Fibroblast of lung (primary cell): Measurements from ENCODE around the gene SLC66A2. TPM values are rescaled to one million over a fixed set of nuclear protein-coding genes. Genes with fewer than 3 reads are reported as not detected.

Source experiments
- DNase-seq, 2 donors: peaks; one replicate each; pipeline versions ENCODE4 v3.0.0 to v3.0.0-alpha.2; 2010; ENCODE audit warnings: low read depth in 2 of 2
- H2AFZ ChIP-seq: 2 replicates; pipeline ENCODE4 v1.5.1; 2012; ENCODE audit warnings: low read length, control low read depth, inconsistent platforms
- H3K27ac ChIP-seq: 2 replicates; pipeline ENCODE4 v1.5.1; 2011; ENCODE audit warnings: low read length, control low read depth; ENCODE audit not compliant: insufficient read depth
- H3K27me3 ChIP-seq: 2 replicates; pipeline ENCODE4 v1.5.1; 2011; ENCODE audit warnings: mild to moderate bottlenecking, low read length; ENCODE audit not compliant: control insufficient read depth, insufficient read depth
- H3K36me3 ChIP-seq: 2 replicates; pipeline ENCODE4 v1.5.1; 2011; ENCODE audit warnings: low read length; ENCODE audit not compliant: control insufficient read depth, insufficient read depth
- H3K4me1 ChIP-seq: 2 replicates; pipeline ENCODE4 v1.5.1; 2011; ENCODE audit warnings: low read length; ENCODE audit not compliant: control insufficient read depth, insufficient read depth; ENCODE audit errors: extremely low read depth
- H3K4me2 ChIP-seq: 2 replicates; pipeline ENCODE4 v1.5.1; 2011; ENCODE audit warnings: low read length, control low read depth; ENCODE audit not compliant: insufficient read depth; ENCODE audit errors: extremely low read depth
- H3K4me3 ChIP-seq, 4 experiments: fragments of 200-600 bp in 1 of 4; sonication (generic) in 1 of 4; replicated peaks in 1 of 4; 2 replicates each; pipeline ENCODE4 v1.5.1; 2011 to 2016; ENCODE audit warnings: low read length in 4 of 4, low read depth in 3 of 4, mild to moderate bottlenecking in 3 of 4, control low read depth in 2 of 4, inconsistent platforms in 1 of 4, mixed read lengths in 1 of 4; ENCODE audit not compliant: insufficient read depth in 1 of 4; ENCODE audit errors: control extremely low read depth in 1 of 4
- H3K79me2 ChIP-seq: 2 replicates; pipeline ENCODE4 v1.5.1; 2012; ENCODE audit warnings: mild to moderate bottlenecking, low read length, inconsistent platforms; ENCODE audit not compliant: control insufficient read depth, insufficient read depth
- H3K9ac ChIP-seq: 2 replicates; pipeline ENCODE4 v1.5.1; 2011; ENCODE audit warnings: mild to moderate bottlenecking, low read length, control low read depth; ENCODE audit not compliant: insufficient read depth
- H3K9me3 ChIP-seq: 2 replicates; pipeline ENCODE4 v1.5.1; 2012; ENCODE audit warnings: low read depth, low read length; ENCODE audit not compliant: control insufficient read depth, insufficient read depth
- H4K20me1 ChIP-seq: 2 replicates; pipeline ENCODE4 v1.5.1; 2011; ENCODE audit warnings: low read length; ENCODE audit not compliant: control insufficient read depth, insufficient read depth; ENCODE audit errors: extremely low read depth
- CTCF ChIP-seq, 2 donors: IDR thresholded peaks in 1 of 2; conservative IDR thresholded peaks in 1 of 2; 1 replicate in 1 of 2; 2 replicates in 1 of 2; pipeline ENCODE4 v1.5.1; 2011 to 2012; ENCODE audit warnings: low read length in 2 of 2, control low read depth in 1 of 2, inconsistent platforms in 1 of 2, low read depth in 1 of 2, mild to moderate bottlenecking in 1 of 2
- EZH2 ChIP-seq: IDR thresholded peaks from 2 replicates; pipeline ENCODE4 v1.5.1; 2012; ENCODE audit warnings: low read length, control low read depth, mild to moderate bottlenecking; ENCODE audit errors: missing control alignments
- polyA plus RNA-seq, 2 donors: library from polyadenylated mRNA; depleted of rRNA in 1 of 2; stranded (reverse) in 1 of 2; unstranded in 1 of 2; fragments of >200 nt; gene quantifications; 2 replicates each; pipeline ENCODE4 v1.2.1, GENCODE V29; 2011 to 2012; ENCODE audit warnings: missing spikeins in 1 of 2
- total RNA-seq: library from RNA; depleted of rRNA; stranded (reverse); fragments of >200 nt; gene quantifications from 2 replicates; pipeline ENCODE4 v1.2.1, GENCODE V29; 2014

SLC66A2 gene
- total and polyA plus RNA-seq, 2 donors (not counting 1 experiment from before 2014, with no cell fraction given), result 13.2 to 46.1 TPM

- DNase-seq, result no peak
- H3K4me1 ChIP-seq, result no peaks in the 10 kb centered on the region
- peaks cover 17% of the 10 kb centered on the region for H3K36me3 ChIP-seq
- TF ChIP-seq CTCF (conservative IDR thresholded peaks at IDR 0.05 in 1 of 2, IDR thresholded peaks at IDR 0.05 in 1 of 2; ENCODE audit: low read depth in 1 of 2, low read length in 2 of 2) (no peak), EZH2 (no peak)
- peaks cover 70% of the 10 kb centered on the region for H3K79me2 ChIP-seq
- no peak overlapping the region for H3K9ac ChIP-seq
- no peaks in the 10 kb centered on the region for H3K9me3 ChIP-seq
- H3K27me3 ChIP-seq, result no peaks in the 10 kb centered on the region
- H2AFZ ChIP-seq, result no peak overlapping the region
- no peak overlapping the region for H3K27ac ChIP-seq
- no peak overlapping the region for H3K4me3 ChIP-seq
- H3K4me2 ChIP-seq, result no peak overlapping the region
- H4K20me1 ChIP-seq, result no peaks in the 10 kb centered on the region
Measured at GRCh38 chr18:79975985-79976680, 24.7 kb upstream of the SLC66A2 start.

- Histone ChIP-seq H3K27ac (no peak overlapping the region), H3K9me3 (no peaks in the 10 kb centered on the region), H2AFZ (no peak overlapping the region), H3K27me3 (no peaks in the 10 kb centered on the region), H3K36me3 (peaks cover 17% of the 10 kb centered on the region), H3K4me1 (no peaks in the 10 kb centered on the region), H3K4me3 (no peak overlapping the region), H3K9ac (no peak overlapping the region), H3K4me2 (no peak overlapping the region), H4K20me1 (no peaks in the 10 kb centered on the region), H3K79me2 (peaks cover 59% of the 10 kb centered on the region)
- no peak for DNase-seq
- TF ChIP-seq EZH2, result no peak
- no peak for TF ChIP-seq CTCF (conservative IDR thresholded peaks at IDR 0.05 in 1 of 2, IDR thresholded peaks at IDR 0.05 in 1 of 2; ENCODE audit: low read depth in 1 of 2, low read length in 2 of 2)
Measured at GRCh38 chr18:79975043-79975442, 23.6 kb upstream of the SLC66A2 start.

GRCh38 chr18:79974025-79974654, 22.7 kb upstream of the SLC66A2 start:
- Histone ChIP-seq H3K4me3 (no peak overlapping the region), H3K36me3 (peaks cover 19% of the 10 kb centered on the region), H3K9me3 (no peaks in the 10 kb centered on the region), H3K27me3 (no peaks in the 10 kb centered on the region), H3K4me2 (no peak overlapping the region), H2AFZ (no peak overlapping the region), H3K79me2 (peaks cover 50% of the 10 kb centered on the region), H3K27ac (no peak overlapping the region), H4K20me1 (no peaks in the 10 kb centered on the region), H3K9ac (no peak overlapping the region), H3K4me1 (no peaks in the 10 kb centered on the region)
- TF ChIP-seq CTCF (conservative IDR thresholded peaks at IDR 0.05 in 1 of 2, IDR thresholded peaks at IDR 0.05 in 1 of 2; ENCODE audit: low read depth in 1 of 2, low read length in 2 of 2), result no peak
- no peak for TF ChIP-seq EZH2
- no peak for DNase-seq
